Activated CD4-positive, alpha-beta T cell treated with anti-CD3 and anti-CD28 coated beads, Interleukin-2, amount 10 ng/mL, durations not matched to agents 24 days and 14 days (primary cell): Measurements from ENCODE around the gene FECH. TPM values are rescaled to one million over a fixed set of nuclear protein-coding genes. Genes with fewer than 3 reads are reported as not detected.

Experiments
- total RNA-seq: library from RNA; stranded (reverse); gene quantifications from 2 replicates; pipeline ENCODE4 v1.2.3, GENCODE V29; 2022

Gene FECH
- total RNA-seq, 1 donor from 2014 or later: 22.4 TPM

Other genes starting within 250 kb of the FECH start
- not detected in 2 replicates for gene ST8SIA3, start 234.1 kb downstream of the FECH start, total RNA-seq
- gene ONECUT2, start 151.3 kb downstream of the FECH start, total RNA-seq: not detected in 2 replicates
- 125 and 129 TPM in 2 replicates for gene NARS1, start 35.1 kb upstream of the FECH start, total RNA-seq
- gene ATP8B1, start 216.6 kb upstream of the FECH start, total RNA-seq: 0.24 TPM in 1 of 2 replicates, not detected in the other